ENCODE results near the gene CACYBP. TPM values are rescaled to one million over a fixed set of nuclear protein-coding genes. Genes with fewer than 3 reads are reported as not detected.
A peak's percentile ranks its signal among the peaks of the same experiment; 100 is the strongest.

The CACYBP gene
- total and polyA plus RNA-seq, 2 of the 8 experiments (the other 6 are each of a cell fraction or from before 2014, with no cell fraction given) = 28.3 to 247 TPM

DNA sequence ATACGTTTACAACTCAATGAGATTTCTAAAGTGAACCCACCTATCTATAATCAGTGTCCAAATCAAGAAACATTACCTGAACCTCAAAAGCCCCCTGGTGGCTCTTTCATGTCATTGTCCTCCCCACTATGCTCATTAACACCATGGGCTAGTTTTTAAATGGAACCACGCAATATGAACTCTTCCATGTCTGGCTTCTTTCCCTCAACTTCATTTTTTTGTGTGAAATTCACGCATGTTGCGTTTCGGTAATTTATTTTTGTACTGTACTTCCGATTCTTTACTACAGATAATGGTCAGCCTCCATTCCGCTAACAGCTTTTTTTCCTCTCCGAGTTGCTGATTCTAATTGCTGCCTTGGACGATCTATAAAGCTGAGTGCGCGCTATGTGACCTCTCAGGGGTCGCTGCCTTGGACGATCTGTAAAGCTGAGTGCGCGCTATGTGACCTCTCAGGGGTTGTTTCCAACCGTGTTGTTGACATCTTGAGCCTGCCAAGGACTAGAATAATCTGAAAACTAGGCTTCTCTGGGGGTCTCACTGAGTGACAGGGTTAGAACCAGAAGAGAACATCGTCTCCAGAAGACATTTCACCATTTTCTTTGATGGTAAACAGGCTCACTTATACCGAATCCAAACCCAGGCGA lies 1.1 kb upstream of the CACYBP start (continued):
- TF ChIP-seq, protein P1, sequence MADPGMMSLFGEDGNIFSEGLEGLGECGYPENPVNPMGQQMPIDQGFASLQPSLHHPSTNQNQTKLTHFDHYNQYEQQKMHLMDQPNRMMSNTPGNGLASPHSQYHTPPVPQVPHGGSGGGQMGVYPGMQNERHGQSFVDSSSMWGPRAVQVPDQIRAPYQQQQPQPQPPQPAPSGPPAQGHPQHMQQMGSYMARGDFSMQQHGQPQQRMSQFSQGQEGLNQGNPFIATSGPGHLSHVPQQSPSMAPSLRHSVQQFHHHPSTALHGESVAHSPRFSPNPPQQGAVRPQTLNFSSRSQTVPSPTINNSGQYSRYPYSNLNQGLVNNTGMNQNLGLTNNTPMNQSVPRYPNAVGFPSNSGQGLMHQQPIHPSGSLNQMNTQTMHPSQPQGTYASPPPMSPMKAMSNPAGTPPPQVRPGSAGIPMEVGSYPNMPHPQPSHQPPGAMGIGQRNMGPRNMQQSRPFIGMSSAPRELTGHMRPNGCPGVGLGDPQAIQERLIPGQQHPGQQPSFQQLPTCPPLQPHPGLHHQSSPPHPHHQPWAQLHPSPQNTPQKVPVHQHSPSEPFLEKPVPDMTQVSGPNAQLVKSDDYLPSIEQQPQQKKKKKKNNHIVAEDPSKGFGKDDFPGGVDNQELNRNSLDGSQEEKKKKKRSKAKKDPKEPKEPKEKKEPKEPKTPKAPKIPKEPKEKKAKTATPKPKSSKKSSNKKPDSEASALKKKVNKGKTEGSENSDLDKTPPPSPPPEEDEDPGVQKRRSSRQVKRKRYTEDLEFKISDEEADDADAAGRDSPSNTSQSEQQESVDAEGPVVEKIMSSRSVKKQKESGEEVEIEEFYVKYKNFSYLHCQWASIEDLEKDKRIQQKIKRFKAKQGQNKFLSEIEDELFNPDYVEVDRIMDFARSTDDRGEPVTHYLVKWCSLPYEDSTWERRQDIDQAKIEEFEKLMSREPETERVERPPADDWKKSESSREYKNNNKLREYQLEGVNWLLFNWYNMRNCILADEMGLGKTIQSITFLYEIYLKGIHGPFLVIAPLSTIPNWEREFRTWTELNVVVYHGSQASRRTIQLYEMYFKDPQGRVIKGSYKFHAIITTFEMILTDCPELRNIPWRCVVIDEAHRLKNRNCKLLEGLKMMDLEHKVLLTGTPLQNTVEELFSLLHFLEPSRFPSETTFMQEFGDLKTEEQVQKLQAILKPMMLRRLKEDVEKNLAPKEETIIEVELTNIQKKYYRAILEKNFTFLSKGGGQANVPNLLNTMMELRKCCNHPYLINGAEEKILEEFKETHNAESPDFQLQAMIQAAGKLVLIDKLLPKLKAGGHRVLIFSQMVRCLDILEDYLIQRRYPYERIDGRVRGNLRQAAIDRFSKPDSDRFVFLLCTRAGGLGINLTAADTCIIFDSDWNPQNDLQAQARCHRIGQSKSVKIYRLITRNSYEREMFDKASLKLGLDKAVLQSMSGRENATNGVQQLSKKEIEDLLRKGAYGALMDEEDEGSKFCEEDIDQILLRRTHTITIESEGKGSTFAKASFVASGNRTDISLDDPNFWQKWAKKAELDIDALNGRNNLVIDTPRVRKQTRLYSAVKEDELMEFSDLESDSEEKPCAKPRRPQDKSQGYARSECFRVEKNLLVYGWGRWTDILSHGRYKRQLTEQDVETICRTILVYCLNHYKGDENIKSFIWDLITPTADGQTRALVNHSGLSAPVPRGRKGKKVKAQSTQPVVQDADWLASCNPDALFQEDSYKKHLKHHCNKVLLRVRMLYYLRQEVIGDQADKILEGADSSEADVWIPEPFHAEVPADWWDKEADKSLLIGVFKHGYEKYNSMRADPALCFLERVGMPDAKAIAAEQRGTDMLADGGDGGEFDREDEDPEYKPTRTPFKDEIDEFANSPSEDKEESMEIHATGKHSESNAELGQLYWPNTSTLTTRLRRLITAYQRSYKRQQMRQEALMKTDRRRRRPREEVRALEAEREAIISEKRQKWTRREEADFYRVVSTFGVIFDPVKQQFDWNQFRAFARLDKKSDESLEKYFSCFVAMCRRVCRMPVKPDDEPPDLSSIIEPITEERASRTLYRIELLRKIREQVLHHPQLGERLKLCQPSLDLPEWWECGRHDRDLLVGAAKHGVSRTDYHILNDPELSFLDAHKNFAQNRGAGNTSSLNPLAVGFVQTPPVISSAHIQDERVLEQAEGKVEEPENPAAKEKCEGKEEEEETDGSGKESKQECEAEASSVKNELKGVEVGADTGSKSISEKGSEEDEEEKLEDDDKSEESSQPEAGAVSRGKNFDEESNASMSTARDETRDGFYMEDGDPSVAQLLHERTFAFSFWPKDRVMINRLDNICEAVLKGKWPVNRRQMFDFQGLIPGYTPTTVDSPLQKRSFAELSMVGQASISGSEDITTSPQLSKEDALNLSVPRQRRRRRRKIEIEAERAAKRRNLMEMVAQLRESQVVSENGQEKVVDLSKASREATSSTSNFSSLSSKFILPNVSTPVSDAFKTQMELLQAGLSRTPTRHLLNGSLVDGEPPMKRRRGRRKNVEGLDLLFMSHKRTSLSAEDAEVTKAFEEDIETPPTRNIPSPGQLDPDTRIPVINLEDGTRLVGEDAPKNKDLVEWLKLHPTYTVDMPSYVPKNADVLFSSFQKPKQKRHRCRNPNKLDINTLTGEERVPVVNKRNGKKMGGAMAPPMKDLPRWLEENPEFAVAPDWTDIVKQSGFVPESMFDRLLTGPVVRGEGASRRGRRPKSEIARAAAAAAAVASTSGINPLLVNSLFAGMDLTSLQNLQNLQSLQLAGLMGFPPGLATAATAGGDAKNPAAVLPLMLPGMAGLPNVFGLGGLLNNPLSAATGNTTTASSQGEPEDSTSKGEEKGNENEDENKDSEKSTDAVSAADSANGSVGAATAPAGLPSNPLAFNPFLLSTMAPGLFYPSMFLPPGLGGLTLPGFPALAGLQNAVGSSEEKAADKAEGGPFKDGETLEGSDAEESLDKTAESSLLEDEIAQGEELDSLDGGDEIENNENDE (IDR thresholded peaks at IDR 0.05; ENCODE audit: insufficient replicate concordance, low read length) = no peak
- TF ChIP-seq EP300 (IDR thresholded peaks at IDR 0.05; ENCODE audit: borderline replicate concordance in 1 of 2, low read depth in 2 of 2, low read length in 2 of 2) = no peak
- TF ChIP-seq FOSL1 (IDR thresholded peaks at IDR 0.05; ENCODE audit: insufficient read depth, low read depth, low read length) = no peak
- no peak for TF ChIP-seq GABPA (IDR thresholded peaks at IDR 0.05; ENCODE audit: borderline replicate concordance, insufficient read depth, low read length)
- no peak for TF ChIP-seq SAP30 (IDR thresholded peaks at IDR 0.05; ENCODE audit: insufficient read depth, insufficient replicate concordance, low read length)
- no peak for TF ChIP-seq JUND (IDR thresholded peaks at IDR 0.05; ENCODE audit: low read length)
- peak; percentile 30 to 58 for TF ChIP-seq RAD21 (IDR thresholded peaks at IDR 0.05 in 1 of 2, conservative IDR thresholded peaks at IDR 0.05 in 1 of 2; ENCODE audit: low read depth in 2 of 2, low read length in 2 of 2)
- TF ChIP-seq TCF12 (IDR thresholded peaks at IDR 0.05; ENCODE audit: low read depth, low read length) = no peak
- no peak for TF ChIP-seq CBX8 (IDR thresholded peaks at IDR 0.05; ENCODE audit: borderline replicate concordance, low read depth, low read length)
- TF ChIP-seq YY1 (IDR thresholded peaks at IDR 0.05; ENCODE audit: low read depth, low read length) = no peak
